Neural crest cell (in vitro differentiated cells): ENCODE results near the gene TEX11. TPM values are rescaled to one million over a fixed set of nuclear protein-coding genes. Genes with fewer than 3 reads are reported as not detected.

Source experiments
- DNase-seq: peaks from one replicate; pipeline ENCODE4 v3.0.0; 2021; ENCODE audit warnings: low read depth, mixed read lengths, low spot score
- H3K27ac Mint-ChIP-seq: one replicate; pipeline ENCODE4 v1.8.0; 2021; ENCODE audit warnings: mild to moderate bottlenecking, mixed read lengths; ENCODE audit not compliant: unreplicated experiment
- H3K27me3 Mint-ChIP-seq: 2 replicates; pipeline ENCODE4 v1.8.0; 2021; ENCODE audit warnings: low read depth, mild to moderate bottlenecking, mixed read lengths
- H3K36me3 Mint-ChIP-seq: 2 replicates; pipeline ENCODE4 v1.8.0; 2021; ENCODE audit warnings: low read depth, mild to moderate bottlenecking, mixed read lengths
- H3K4me1 Mint-ChIP-seq: 2 replicates; pipeline ENCODE4 v1.8.0; 2021; ENCODE audit warnings: mixed read lengths
- H3K4me3 Mint-ChIP-seq: one replicate; pipeline ENCODE4 v1.8.0; 2021; ENCODE audit warnings: mild to moderate bottlenecking, mixed read lengths
- H3K9me3 Mint-ChIP-seq: 2 replicates; pipeline ENCODE4 v1.8.0; 2021; ENCODE audit warnings: mixed read lengths
- CTCF ChIP-seq: fragments of 200-600 bp; sonication (generic); conservative IDR thresholded peaks from 2 replicates; pipeline ENCODE4 v1.5.0; 2021; ENCODE audit warnings: antibody characterized with exemption, mild to moderate bottlenecking
- long read RNA-seq: library from polyadenylated mRNA; unstranded; transcript quantifications from one replicate; pipeline ENCODE4 v2.0.0, GENCODE V29; 2020
- total RNA-seq: library from RNA; stranded (reverse); gene quantifications from 2 replicates; pipeline ENCODE4 v1.2.1, GENCODE V29; 2021

Gene TEX11
- not detected in 2 replicates for total RNA-seq
- long read RNA-seq: 0 reads

DNA sequence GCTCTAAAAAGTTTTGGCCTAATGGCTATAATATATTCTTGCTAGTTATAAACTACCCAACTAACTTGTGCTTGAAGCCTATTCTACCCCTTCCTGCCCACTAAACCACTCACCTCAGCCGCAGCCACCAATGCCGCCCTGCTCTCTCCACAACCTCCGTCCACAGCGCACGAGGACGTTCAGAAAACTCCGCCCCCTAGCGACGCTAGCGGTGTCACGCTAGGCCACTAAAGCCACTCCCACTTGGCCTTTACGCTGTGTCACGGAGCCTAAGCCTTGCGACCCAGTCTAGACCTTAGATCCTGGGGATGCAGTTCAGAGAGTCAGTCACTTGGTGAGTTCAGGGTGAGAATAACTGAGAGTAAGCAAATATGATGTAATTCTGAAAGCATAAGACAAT, at the start of gene TEX11:
TSS of gene TEX11 (minus strand) at position 171 of the 400 bp plus-strand sequence. CDS start 922 bp downstream, outside the sequence.
- TF ChIP-seq CTCF: no peak
- Mint-ChIP-seq H3K27ac (no peak within 1 kb of the TSS), H3K27me3 (no peaks in the 10 kb centered on the region), H3K36me3 (peaks cover 3% of the 10 kb centered on the region), H3K4me3 (no peak within 1 kb of the TSS), H3K4me1 (no peaks in the 10 kb centered on the region), H3K9me3 (peaks cover 14% of the 10 kb centered on the region)
- DNase-seq: no peak

- no peak for TF ChIP-seq CTCF
- Mint-ChIP-seq H3K9me3 (peaks cover 8% of the 10 kb centered on the region), H3K4me3 (no peak overlapping the region), H3K27me3 (peaks cover under 1% of the 10 kb centered on the region), H3K36me3 (no peaks in the 10 kb centered on the region), H3K27ac (no peak overlapping the region), H3K4me1 (no peaks in the 10 kb centered on the region)
- DNase-seq: no peak
Observed at GRCh38 chrX:70954871-70955270, 46.4 kb upstream of the TEX11 start.

DNA sequence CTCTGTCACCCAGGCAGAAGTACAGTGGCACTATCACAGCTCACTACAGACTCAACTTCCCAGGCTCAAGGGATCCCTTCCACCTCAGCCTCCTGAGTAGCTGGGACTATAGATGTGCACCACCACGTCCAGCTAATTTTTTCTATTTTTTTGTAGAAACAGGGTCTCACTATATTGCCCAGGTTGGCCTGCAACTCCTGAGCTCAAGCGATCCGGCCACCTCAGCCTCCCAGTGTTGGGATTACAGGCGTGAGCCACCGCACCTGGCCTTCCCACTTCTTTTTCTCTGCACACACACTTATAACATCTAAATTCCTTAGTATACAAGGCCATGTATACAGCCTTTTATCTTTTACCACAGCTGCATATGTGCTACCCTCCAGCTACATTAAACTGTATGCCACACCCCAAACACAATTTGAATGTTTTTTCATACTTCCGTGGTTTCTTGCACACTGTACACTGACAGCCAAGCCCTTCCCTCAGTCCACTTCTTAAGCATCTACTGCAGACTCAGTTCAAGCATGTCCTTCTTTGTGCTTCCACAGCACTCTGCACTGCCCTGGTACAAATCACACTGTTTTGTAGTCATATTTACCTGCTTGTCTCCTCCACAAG, 15.9 kb upstream of the TEX11 start:
- no peak for DNase-seq
- Mint-ChIP-seq H3K36me3 (peaks cover 17% of the 10 kb centered on the region), H3K4me1 (peaks cover 6% of the 10 kb centered on the region), H3K27me3 (no peaks in the 10 kb centered on the region), H3K27ac (no peak overlapping the region), H3K4me3 (no peak overlapping the region), H3K9me3 (peaks cover 5% of the 10 kb centered on the region)
- TF ChIP-seq CTCF: no peak

DNA sequence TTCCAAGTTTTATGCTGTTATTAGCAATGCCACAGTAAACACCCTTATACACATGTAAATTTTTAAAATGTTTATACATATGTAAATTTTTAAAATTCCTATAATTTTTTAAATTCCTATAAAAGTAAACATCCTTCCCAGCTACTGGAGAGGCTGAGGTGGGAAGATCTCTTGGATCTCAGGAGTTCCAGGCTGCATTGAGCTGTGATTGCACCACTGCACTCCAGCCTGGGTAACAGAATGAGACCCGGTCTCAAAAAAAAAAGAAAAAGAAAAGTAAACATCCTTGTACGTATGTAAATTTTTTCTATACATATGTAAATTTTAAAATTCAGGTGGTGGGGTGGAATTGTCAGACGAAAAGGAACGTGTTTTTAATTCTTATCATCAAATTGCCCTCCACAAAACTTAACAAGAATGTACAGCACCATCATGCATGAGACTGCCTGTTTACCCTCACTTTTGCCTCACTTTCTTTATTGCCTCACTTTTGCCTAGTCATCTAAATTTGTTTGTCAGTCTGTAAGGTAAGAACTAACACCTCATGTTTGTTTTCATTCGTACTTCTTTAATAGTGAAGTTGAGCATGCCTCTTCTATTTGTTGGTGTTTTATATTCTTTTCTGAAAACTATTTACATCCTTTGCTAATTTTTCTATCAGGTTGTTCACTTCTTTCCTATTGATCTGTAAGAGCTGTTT, 14.4 kb upstream of the TEX11 start:
- Mint-ChIP-seq H3K36me3 (peaks cover 13% of the 10 kb centered on the region), H3K9me3 (peaks cover 5% of the 10 kb centered on the region), H3K4me1 (peaks cover 6% of the 10 kb centered on the region), H3K4me3 (no peak overlapping the region), H3K27ac (no peak overlapping the region), H3K27me3 (no peaks in the 10 kb centered on the region)
- TF ChIP-seq CTCF: no peak
- no peak for DNase-seq

DNA sequence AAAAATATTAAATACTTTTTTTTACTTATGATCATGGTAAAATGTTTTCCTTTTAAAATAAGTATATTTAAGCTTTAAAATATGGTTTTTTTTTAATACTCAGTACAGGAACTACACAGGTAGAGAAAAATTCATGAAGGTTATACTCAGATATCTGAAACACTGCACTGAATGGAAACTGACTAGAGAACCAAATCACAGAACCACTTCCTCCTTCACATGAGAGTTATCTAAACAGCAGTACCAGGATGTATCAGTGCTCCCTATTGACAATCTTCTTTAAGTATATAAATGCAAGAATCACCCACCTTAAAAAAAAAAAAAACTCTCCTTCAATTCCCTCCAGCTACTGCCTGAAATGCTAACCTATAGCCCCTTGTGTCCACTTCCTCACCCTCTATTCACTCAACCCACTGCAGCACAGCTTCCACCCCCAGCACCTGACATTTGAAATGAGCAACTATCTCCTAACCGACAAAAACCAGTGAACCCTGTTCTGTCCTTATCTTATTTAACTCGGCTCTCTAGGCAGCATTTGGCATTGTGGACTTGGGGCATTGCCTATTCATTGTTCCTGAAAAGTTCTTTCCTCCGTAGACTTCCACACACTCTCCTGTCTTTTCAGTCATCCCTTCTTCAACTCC, 13.3 kb upstream of the TEX11 start:
- H3K27me3 Mint-ChIP-seq: no peaks in the 10 kb centered on the region
- no peak overlapping the region for H3K4me3 Mint-ChIP-seq
- H3K27ac Mint-ChIP-seq: peak overlapping the region; percentile 78

More for the DNA sequence above, 13.3 kb upstream of the TEX11 start:
- Mint-ChIP-seq H3K36me3 (peaks cover 6% of the 10 kb centered on the region), H3K4me1 (peaks cover 6% of the 10 kb centered on the region), H3K9me3 (peaks cover 6% of the 10 kb centered on the region)
- TF ChIP-seq CTCF: no peak
- no peak for DNase-seq
